GM10248 (cell line): ENCODE measurements around the gene EXOSC9.

Experiments used
- CTCF ChIA-PET: fragments of 300-600 bp; sonication (Branson Sonifier 250); formaldehyde crosslinking; extraction: SDS; loops from one replicate; lab custom pipeline; 2021; ENCODE audit warnings: antibody characterized with exemption; lab: Yijun Ruan, JAX
- POLR2A ChIA-PET: fragments of 350-650 bp; sonication (Branson Sonifier 250); formaldehyde crosslinking; extraction: SDS; loops from one replicate; lab custom pipeline; 2020; ENCODE audit warnings: antibody characterized with exemption; lab: Yijun Ruan, JAX
- DNase-seq: peaks from one replicate; pipeline ENCODE4 v3.0.0; 2012; ENCODE audit errors: extremely low spot score
- CTCF ChIP-seq: IDR thresholded peaks from 2 replicates; pipeline ENCODE4 v1.5.1; 2012; ENCODE audit warnings: mild to moderate bottlenecking, low read depth; ENCODE audit errors: extremely low read depth, missing control alignments, control extremely low read depth

Gene EXOSC9

GRCh38 chr4:121799867-121800501, 1.1 kb upstream of the EXOSC9 start:
- ChIA-PET CTCF (interaction anchor here (0.7 to 1.3 kb wide), 3 partner anchors 10 to 25 kb away, joined by 3 read pairs; no protein-coding TSS in a partner anchor), POLR2A (no interaction called here)
- DNase-seq, result no peak
- no peak for TF ChIP-seq CTCF

- no peak for TF ChIP-seq CTCF
- DNase-seq, result no peak
- ChIA-PET CTCF (interaction anchor here (0.6 to 0.7 kb wide), 2 partner anchors 13 to 44 kb away, joined by 3 read pairs; no protein-coding TSS in a partner anchor), POLR2A (no interaction called here)
Observed at GRCh38 chr4:121800638-121800960, 524 bp upstream of the EXOSC9 start.

- DNase-seq, result no peak
- ChIA-PET CTCF (no interaction called here), POLR2A (no interaction called here)
- no peak for TF ChIP-seq CTCF
Observed at GRCh38 chr4:121801715-121802075, 572 bp downstream of the EXOSC9 start.

- no peak for TF ChIP-seq CTCF
- CTCF ChIA-PET, result no interaction called here
- no peak for DNase-seq
- POLR2A ChIA-PET, result no interaction called here
Observed at GRCh38 chr4:121806411-121806810, 5.3 kb downstream of the EXOSC9 start.

GRCh38 chr4:121811122-121811521, 10.0 kb downstream of the EXOSC9 start:
- POLR2A ChIA-PET, result no interaction called here
- no peak for TF ChIP-seq CTCF
- CTCF ChIA-PET, result interaction anchor here (1.7 to 2.4 kb wide), 2 partner anchors 10 to 13 kb away, joined by 5 to 9 read pairs; partner anchors contain the start of gene CCNA2
- no peak for DNase-seq

- ChIA-PET POLR2A (no interaction called here), CTCF (no interaction called here)
Observed at GRCh38 chr4:121814756-121815155, 13.6 kb downstream of the EXOSC9 start.

More at GRCh38 chr4:121814756-121815155, 13.6 kb downstream of the EXOSC9 start:
- no peak for TF ChIP-seq CTCF
- DNase-seq, result no peak
